NOMO-1 (cell line): ENCODE data around the gene SBK3.
"Not testable (repeated sequence)": the region's sequence is repeated elsewhere in the genome, so short reads cannot be mapped to it uniquely, and the experiment has no call there.

Experiments
- DNase-seq, 2 experiments: peaks; one replicate each; lab custom pipeline; 2025; ENCODE audit not compliant: unreplicated experiment in 2 of 2; lab: John Stamatoyannopoulos, UW

The SBK3 gene

DNA sequence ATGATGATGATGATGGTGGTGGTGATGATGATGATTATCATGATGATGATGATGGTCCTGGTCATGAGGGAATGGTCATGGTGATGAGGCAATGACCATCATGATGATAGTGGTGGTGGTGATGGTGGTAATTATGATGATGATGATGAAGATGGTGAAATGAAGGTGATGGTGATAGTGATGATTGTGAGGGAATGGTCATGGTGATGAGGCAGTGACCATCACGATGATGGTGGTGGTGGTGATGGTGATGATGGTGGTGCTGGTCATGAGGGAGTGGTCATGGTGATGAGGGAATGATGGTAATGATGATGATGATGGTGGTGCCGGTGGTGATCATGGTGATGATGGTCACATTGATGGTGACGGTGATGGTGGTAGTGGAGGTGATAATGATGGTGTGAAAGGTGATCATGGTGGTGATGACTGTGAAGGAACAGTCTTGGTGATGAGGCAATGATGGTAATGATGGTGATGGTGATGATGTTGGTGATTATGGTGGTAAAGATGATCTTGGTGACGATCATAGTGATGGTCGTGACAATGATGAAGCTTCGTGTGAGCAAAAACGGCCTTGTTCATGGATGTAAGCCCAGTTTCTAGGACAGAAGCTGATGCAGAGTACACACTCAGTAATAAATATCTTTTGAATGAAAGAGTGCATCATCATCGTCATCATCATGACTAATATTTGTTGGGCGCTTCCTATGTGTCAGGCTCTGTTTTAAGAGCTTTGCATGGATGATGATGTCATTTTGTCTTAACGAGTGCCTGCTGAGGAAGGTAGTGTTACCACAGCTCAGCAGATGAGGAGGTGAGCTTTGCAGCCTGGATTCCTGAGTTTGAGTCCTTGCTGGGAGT is 25.7 kb downstream of the SBK3 start:
- no peak for DNase-seq

DNA sequence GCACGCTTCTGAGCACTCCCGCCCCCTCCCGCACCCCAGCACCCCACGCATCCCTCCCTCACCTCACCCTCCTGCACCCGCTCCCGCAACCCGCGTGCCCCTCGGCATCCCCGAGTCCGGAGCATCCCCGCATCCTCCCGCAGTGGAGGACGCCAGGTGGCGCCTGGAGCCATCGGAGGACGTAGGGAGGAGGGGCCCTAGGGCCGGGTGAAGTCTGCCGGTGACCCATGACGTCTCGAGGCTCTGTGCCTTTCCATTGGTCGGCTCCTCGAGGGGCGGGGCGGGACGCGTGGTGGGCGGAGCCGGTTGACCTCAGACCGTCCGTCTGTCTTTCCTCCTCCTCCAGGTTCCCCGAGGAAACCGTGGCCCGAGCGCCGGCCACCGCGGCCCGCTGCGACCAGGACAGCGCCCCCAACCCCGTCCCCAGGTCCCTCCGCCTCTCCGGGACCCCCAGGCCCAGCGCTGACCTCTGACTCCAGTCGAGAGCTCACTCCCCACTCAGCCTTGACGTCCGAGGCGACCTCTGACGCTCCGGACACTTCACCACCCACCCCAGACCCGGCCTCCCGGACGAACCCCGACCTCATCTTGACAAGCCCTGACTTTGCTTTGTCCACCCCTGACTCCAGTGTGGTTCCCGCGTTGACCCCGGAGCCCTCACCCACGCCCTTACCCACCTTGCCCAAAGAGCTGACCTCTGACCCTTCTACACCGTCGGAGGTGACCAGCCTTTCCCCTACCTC is 28.3 kb downstream of the SBK3 start:
- peak; percentile 81 to 82 for DNase-seq

- no peak for DNase-seq
These were observed 37.2 kb downstream of the SBK3 start for GRCh38 chr19:55508120-55508519.

DNA sequence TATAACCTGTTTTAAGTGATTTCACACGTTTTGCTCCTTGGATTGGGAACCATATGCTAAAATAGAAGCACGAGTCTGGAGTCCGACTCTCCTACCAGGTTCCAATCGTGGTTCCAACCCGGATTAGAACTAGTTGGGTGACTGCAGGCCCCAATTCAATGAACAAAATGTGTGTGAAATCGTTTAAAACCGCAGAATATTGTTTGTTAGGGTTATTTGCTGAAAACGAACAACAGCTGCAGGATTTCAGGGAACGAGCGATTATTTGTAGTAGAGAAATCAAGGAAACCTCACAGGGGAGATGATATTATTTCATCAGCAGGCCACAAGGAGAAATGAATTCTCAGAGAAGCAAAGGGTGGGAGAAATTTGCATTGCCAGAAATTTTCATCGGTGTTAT is 40.4 kb downstream of the SBK3 start:
- no peak for DNase-seq

- DNase-seq, result no peak
These were observed 41.1 kb downstream of the SBK3 start for GRCh38 chr19:55504252-55504603.

DNA sequence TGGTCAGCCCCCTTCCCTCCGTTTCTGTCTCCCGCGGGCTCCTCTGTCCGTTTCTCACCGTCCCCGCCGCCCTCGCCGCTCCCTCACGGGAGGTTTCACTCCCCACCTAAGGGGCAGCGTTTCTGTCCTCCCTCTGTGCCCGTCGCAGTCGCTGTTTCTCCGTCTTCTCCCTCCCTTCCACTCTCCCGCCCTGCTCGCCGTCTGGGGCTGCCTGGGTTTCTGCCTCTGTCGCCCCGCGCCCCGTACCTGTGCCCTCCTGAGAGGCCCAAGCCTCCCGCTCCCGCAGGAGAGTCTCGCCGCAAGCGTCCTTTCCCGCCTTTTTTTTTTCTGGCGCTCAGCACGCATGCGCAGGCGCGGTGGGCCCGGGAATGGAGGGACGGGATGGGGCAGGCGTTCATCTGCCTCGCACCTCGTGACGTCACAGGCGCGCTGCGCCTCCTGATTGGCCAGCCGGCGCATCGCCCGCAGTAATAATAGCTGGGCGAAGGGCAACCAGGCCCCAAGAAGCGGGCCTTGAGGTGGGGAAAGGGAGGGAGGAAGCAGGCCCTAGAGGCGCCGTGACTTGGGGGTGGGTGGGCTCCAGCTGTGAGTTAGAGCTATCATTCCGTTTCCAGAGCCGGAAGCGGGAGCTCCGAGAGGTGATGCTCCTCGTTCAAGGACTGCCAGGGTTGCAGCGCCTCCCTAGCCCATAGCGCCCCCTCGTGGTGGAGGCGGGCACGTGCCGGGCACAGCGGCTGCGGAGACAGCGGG is 41.7 kb downstream of the SBK3 start:
- peak; percentile 84 to 86 for DNase-seq

DNA sequence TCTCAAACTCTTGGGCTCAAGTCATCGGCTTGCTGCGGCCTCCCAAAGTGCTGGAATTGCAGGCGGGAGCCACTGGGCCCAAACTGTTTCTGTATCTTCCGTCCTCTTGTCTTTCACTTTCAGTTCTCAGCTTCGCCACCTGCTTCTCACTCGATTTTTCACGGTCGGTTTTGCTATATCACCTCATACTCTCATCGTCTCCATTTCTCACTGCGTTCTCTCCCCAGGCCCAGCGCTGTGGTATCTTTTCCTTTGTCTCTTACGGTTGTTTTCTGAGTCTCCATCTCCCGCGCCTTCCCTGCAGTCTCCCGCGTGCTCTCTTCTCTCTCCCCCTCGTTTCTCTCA is 42.2 kb downstream of the SBK3 start:
- no peak for DNase-seq

GRCh38 chr19:55502197-55502952 is 43.0 kb downstream of the SBK3 start:
- DNase-seq, result no peak

GRCh38 chr19:55500368-55500952 is 44.9 kb downstream of the SBK3 start:
- DNase-seq, result no peak

GRCh38 chr19:55498246-55498840 is 47.0 kb downstream of the SBK3 start:
- no peak for DNase-seq

DNA sequence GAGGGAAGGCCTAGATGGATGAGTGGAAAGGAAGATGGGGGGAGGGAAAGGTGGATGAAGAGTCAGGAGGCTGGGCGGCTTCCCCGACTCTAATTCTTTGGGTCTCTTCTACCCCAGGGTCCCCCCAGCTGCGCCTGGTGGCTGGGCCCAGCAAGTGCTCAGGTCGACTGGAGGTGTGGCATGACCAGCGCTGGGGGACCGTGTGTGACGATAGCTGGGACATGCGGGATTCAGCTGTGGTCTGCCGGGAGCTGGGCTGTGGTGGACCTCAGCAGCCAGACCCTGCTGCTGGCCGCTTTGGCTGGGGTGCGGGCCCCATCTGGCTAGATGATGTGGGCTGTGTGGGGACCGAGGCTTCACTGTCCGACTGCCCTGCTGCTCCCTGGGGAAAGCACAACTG is 47.6 kb downstream of the SBK3 start:
- no peak for DNase-seq

DNA sequence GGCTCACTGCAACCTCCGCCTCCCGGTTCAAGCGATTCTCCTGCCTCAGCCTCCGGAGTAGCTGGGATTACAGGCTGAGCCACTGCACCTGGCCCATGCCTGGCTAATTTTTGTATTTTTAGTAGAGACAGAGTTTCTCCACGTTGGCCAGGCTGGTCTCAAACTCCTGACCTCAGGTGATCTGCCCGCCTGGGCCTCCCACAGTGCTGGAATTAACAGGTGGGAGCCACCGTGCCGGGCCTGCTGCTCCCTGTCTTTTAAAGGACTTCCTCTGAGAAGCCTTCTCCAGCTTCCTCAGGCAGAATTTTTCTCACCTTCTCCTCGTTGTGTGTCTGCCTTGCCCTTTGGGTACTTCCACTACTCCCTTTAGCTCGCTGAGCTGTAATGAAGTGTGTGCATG is 48.5 kb downstream of the SBK3 start:
- not testable (repeated sequence) for DNase-seq

DNA sequence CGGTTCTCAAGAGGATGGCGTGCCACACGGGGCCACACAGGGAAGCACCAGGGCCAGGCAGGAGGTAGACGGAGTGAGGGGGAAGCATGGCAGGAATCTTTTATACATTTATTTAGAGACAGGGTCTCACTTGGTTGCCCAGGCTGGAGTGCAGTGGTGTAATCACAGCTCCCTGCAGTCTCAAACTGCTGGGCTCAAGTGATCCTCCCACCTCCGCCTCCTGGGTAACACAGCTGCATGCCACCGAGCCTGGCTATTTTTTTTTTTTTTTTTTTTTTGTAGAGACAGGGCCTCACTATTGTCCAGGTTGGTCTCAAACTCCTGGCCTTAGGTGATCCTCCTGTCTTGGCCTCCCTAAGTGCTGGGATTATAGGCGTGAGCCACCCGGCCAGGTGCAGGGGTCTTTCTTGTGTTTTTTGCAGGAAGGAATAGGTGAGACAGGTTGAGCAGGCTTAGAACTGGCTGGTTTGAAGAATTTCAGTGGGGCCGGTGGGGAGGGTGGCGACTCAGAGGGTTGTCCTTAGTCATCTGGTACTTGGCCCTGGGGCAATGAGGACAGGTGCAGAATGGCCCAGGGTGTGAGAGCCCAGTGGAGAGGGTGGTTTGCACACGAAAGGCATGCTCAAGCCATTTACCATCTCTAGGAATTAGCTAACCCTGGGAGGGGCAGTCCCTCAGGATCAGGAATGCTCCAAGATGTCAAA is 49.5 kb downstream of the SBK3 start:
- DNase-seq, result no peak

DNA sequence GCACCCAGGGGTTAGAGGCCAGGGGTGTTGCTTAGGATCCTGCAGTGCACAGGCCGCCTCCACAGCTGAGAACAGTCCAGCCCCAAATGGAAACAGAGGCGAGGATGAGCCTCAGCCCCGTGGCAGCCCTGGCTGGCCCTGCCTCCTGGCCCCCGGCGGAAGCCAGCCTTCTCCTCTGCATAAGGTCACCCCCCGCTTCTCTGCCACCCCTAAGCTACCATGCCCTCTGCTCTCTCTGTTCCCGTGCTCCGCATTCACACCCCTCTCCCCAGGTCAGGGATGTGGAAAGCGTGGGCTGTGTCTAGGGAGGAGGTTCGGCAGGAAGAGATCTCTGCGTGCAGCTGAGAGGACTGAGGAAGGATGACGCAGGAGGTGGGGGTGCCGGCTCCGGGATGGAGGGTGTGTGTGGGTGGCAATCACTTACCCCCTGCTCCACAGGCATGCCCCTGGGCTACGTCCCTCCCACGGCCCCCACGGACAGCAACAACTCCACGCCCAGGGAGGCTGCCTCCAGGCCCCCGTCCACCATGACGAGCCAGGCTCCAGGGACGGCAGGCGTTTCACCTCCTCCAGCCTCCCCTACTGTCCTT is 51.1 kb downstream of the SBK3 start:
- DNase-seq, result no peak

DNA sequence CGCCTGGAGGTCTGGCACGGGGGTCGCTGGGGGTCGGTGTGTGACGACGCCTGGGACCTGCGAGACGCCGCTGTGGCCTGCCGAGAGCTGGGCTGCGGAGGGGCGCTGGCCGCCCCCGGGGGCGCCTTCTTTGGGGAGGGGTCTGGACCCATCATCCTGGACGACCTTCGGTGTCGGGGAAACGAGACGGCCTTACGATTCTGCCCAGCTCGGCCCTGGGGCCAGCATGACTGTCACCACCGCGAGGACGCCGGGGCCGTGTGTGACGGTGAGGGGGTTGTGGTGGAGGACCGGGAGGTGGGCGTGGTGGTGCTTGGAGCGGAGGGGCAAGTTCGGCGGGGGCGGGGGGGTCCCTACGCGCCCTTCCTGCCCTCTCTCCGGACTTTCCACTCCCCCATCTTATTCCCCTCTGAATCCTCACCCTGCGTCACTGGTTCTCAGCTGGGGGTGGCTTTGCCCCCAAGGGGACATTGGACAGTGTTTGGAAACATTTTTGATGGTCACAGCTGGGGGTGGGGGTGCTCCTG is 51.6 kb downstream of the SBK3 start:
- no peak for DNase-seq

GRCh38 chr19:55493052-55493644 is 52.2 kb downstream of the SBK3 start:
- no peak for DNase-seq

DNA sequence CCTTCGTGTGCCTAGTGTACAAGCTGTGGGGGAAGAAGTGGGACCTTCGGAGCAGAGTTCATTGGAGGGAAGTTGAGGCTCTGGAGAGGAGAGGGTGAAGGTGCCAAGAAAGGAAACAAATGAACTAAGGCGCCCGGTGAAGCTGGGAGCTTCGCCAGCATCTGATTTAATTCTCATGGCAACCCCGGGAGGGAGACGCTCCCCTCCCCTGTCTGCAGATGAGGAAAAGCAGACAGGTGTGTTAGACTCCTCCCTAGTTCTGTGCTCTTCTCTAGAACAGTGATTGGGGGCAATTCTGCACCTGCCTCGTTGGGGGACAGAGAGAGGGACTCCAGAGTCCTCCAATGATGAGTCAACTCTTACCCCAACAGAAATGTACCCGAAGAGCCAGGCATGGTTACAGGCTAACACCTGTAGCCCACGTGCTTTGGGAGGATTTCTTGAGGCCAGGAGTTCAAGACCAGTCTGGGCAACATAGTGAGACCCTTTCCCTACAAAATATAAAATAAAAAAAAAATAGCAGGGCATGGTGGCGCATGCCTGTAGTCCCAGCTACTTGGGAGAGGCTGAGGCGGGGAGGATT is 52.9 kb downstream of the SBK3 start:
- DNase-seq, result no peak
